HPDE6-E6E7 (cell line): Measurements from ENCODE around the gene KRTAP10-3.

Source experiments
- DNase-seq: peaks from one replicate; pipeline ENCODE4 v3.0.0; 2011; ENCODE audit warnings: missing footprints; ENCODE audit errors: extremely low spot score

The KRTAP10-3 gene

DNA sequence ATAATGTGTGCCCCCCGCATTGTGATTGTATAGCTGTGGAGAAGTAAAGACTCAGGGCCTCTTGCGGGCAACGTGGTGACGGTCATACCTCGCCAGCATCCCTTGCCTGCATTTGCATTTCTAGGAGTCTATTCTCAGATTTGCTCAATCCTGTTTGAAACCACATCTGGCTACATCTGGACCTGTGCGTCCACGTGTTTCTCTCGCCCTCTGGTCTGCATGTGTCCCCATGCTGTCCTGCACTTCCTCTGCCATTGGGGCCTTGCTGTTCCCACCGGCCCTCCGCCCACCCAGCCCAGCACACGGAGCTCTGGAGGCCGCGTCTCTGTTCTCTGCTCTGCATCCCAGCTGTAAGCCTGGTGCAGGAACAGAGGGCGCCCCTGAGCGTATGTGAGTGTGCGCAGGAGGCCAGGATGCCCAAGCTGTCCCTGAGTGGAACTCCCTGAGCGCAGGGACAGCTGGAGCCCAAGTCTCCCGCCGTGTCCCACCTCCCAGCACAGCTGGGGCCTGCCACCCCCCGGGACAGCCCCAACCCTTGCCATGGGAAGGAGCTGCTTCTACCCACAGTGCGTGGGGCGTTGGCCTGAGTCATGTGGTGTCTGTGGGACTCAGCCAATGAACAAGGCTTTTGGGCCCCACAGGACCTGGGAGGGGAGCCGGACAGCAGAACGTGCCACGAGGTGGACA, 8.9 kb downstream of the KRTAP10-3 start:
- DNase-seq: no peak

DNA sequence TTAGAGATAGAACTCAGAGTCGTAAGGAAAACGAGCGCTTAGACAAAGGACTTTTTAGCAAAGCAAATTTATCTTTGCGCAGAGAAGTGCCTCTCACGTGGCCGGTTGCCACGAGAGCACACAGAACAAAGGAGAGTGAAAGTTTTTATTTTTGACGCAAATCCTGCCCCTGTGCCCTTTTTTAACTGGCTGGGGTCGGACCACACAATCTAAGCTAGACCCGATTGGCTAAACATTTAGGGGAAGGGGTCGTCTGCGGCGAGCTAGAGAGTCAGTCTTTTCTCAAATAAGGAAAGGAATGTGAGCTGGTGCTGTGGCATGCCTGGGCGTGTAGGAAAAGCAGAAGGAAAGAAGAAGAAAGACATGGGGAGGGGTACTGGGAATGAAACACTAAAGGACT, 9.7 kb downstream of the KRTAP10-3 start:
- no peak for DNase-seq

DNA sequence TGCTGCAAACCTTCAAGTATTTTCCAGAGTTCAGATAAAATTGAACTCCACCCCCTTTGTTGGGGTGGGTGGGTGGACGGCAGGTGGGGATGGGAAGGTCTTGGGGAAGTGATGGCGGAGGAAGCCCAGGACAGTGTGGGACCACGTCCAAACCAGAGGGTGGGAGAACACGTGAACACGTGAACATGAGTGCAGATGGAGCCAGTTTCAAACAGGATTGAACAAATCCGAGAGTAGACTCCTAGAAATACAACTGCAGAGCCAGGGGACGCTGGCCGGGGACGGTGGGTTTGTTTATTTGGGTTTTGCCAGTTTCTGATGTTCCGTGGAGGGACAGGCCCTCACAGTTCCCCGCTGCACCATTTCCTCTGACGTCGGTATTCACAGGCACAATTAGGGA, 10.2 kb downstream of the KRTAP10-3 start:
- DNase-seq: no peak

DNA sequence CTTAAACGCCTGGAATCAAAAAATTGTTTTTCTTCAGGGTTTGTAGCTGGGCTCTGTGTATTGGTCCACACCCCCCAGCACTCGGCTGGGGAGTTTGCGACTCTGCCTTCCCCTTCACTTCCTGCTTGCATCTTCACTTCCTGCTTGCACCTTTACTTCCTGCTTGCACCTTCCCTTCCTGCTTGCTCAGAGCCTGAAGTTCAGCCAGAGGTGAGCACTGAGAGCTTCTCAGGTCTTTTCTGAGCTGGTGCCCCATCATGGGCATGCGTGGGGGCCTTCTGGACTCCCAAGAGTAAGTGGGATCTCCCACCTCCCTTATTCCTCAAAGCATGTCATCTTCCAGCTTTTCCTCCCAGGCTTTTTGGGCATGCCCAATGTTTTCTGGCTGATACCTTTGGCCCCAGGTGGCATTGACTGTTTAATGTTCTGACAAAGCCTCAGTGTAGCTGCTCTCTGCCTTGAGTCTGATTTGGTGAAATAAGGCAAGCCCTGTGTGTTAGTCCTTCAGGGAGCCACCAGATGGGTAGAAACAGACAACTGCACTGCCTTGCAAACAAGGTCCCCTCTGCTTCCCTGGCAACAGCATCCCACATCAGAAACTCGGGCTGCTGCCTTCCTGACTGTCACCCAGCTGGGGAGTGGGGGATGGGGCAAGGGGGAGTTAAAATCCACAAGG, 10.8 kb downstream of the KRTAP10-3 start:
- DNase-seq: no peak

DNA sequence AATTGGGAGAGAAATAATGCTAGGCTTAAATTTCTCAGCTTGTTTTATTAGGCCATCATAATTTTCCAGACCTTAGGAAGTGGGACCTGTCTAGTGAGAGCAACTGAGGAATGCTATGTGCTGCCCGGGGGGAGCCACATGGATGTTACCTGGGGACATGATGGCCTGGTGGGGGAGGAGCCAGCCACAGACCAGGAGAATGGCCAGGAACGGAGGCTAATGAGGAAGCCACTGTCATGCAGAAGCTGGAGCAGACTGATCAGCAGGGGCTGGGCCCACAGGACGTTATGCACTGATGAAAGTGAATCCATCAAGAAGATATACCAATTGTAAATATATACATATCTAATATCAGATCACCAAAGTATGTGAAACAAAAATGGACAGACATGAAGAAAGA, 14.0 kb downstream of the KRTAP10-3 start:
- no peak for DNase-seq

DNA sequence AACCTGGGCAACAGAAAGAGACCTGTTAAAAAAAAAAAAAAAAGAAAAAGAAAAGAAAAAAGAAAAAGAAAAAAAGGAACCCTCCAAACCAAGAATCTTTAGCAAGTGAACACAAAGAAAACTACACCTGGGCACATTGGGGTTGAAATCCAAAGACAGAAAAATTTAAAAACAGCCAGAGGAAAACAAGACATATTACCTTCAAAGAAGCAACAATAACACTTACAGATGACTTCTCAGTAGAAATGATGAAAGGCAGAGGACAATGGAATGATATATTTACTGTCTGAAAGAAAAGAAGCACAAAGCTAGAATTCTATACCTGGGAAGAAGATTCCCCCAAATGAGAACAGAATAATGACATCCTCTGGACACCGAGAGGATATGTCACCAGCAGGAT, 15.9 kb downstream of the KRTAP10-3 start:
- no peak for DNase-seq

DNA sequence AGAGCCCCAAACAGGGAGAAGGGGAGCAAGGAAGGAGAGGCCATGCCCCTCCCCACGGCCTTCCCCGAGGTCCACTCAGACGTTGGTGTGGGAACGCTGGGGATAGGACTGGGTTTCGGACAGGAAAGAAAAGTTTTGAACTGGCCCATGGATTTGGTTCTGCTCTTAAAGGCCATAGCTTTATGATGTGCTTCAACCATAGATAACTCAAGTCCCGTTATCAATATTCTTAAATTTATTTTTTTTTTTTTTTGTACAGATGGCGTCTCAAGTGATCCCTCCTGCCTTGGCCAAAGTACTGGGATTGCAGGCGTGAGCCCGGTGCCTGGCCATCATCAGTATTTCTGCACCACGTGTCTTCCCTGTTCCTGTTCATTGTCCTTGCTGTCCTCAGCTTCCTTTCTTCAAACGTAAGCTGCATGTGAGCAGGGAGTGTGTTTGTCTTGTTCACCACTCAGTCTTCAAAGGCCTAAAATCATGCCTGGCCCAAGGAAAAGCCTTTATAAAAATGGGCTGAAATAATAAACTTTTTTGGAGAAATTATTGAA, 17.8 kb downstream of the KRTAP10-3 start:
- no peak for DNase-seq

DNA sequence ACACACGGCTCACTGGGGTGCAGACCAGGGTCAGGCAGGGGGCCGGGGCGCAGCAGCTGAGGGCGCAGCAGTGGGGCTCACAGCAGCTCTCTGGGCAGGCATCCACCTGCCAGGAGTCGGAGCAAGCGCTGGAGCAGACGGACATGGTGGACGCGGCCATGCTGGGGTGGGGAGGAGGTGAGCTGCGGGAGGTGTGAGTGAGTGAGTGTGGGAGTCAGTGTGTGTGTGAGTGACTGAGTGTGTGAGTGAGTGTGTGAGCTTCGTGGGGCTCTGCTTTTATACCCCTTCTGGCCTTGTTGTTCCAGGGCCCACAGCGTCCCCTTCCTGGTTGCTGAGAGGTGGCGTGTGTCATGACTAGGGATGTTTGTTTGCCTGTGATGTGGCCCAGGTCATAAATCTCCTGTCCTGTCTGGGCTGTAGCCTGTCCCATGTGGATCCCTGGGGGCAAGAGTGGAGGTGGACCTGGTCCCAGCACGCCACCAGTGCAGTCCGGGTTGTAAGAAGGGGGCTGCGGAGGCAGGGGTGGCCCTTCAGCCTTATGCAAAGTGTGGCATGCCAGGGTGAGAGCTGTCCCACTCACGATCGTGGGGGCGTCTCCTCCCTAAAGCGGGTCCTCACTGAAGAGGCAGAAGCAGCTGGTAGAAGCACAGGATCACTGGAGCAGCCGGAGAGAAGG, 18.5 kb downstream of the KRTAP10-3 start, which contains the start of gene KRTAP10-1:
Gene KRTAP10-1 (minus strand): TSS at position 205 of the 676 bp plus-strand sequence. CDS start 45 bp downstream, at position 160.
- no peak for DNase-seq

DNA sequence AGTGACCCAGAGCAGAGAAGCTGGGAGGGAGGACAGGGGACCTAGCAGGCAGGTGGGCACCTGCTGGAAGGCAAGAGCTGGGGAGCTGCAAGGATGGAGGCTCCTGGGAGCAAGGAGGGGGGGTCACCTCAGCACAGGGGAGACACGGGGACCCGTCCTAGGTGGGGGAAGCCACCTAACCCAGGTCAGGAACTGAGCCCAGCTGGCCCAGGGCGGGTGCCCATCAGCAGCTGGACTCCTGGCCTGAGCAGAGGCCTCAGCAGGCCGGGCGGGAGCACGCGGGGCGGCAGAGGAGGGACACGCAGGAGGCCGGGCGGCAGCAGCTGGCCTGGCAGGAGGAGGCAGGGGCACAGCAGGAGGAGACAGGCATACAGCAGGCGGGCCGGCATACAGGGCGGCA, 19.5 kb downstream of the KRTAP10-3 start:
- no peak for DNase-seq

DNA sequence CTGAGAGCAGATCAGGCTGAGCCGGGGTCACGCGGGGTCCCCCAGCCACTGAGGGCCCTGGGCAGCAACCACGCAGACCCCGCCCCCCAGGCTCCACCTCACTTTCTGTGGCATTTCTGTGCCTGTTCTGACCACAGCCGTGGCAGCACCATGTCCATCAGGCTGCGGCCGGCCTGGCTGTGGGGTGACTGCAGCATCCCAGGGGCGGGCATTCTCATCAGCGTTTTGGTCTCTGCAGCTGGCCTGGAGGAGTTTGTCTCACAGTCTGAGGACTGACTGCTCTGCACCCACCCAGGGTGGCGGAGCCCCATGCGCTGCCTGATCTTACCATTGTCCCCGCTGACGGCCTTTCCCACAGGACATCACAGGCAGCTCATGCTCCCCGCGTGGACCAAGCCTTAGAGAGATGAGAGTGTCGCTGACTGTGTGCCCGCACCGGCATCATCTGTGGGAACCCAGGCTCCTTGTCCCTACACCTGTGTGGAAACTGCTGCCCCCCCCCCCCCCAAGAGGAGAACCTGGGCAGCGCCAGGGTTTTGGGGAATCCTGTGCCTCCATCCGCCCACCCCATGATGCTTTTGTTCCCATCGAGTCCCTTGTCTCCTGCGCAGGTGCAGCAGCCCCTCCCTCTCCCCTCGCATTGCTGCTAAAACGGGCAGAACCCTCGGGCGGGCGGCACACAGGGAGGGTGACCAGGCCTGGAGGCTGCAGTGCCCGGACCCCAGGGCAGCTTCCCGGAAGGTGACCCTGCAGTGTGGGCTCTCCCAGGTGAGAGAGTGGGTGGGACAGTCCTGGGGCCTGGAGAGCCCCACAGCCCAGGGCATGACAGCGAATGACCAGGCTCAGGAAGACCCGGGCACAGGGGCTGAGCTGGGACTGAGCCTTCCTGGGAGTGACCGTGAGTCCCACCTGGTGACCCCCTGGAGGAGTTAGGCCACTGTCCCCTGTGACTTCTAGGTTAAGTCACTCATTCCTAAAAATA, 20.4 kb downstream of the KRTAP10-3 start:
- no peak for DNase-seq

DNA sequence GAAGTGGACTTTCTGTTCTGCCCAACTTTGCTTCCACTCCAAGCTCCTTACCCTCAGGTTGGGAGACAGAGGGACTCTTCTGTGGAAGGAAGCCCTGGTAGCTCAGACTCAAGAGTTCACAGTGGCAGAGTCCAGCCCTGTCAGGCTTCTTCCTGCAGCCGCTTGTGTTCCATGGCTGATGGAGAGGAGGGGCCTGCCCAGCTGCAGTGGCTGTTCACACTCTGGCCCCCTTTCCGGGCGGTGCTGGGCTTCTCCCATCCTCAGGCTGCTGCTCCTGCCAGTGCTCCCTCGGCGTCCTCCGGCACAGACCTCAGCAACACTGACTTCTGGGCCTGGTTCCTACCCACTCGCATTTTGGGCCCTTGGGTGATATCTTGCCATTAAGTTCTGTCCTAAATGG, 22.6 kb downstream of the KRTAP10-3 start:
- DNase-seq: no peak

DNA sequence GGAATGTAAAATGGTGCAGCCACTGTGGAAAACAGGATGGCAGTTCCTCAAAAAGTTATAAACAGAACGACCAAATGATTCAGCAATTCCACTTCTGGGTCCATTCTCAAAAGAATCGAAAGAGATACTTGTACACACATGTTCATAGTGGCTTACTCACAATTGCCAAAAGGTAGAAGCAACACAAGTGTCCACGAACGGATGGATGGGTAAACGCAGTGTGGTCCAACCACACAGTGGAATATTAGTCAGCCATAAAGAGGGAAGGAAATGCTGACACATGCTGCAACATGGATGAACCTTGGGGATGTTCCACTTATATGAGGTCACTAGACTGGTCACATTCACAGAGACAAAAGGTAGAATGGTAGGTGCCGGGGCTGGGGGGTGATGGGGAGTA, 23.9 kb downstream of the KRTAP10-3 start:
- no peak for DNase-seq

DNA sequence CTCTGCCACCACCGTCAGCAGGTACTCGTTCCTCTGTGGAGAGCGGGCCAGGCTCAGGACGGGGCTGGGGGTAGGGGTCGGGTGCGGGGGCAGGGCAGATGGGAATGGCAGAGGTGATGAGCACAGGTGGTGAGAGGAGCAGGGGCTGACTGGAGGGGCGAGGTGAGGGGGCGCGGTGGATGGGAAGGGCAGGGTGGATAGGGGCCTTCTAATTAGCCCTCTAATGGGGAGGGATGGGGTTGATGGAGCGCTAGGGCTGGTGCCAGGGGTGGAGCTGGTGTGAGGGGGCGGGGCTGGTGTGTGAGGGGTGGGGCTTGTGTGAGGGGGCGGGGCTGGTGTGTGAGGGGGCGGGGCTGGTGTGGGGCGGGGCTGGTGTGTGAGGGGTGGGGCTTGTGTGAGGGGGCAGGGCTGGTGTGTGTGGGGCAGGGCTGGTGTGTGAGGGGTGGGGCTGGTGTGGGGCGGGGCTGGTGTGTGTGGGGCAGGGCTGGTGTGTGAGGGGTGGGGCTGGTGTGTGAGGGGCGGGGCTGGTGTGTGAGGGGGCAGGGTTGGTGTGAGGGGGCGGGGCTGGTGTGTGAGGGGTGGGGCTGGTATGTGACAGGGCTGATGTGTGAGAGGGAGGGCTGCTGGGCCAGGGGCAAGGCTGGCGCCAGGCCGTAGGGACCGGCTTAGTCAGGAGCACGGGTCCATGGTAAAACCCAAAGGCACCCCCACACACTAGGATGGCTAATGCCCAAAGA, 24.5 kb downstream of the KRTAP10-3 start:
- DNase-seq: no peak

DNA sequence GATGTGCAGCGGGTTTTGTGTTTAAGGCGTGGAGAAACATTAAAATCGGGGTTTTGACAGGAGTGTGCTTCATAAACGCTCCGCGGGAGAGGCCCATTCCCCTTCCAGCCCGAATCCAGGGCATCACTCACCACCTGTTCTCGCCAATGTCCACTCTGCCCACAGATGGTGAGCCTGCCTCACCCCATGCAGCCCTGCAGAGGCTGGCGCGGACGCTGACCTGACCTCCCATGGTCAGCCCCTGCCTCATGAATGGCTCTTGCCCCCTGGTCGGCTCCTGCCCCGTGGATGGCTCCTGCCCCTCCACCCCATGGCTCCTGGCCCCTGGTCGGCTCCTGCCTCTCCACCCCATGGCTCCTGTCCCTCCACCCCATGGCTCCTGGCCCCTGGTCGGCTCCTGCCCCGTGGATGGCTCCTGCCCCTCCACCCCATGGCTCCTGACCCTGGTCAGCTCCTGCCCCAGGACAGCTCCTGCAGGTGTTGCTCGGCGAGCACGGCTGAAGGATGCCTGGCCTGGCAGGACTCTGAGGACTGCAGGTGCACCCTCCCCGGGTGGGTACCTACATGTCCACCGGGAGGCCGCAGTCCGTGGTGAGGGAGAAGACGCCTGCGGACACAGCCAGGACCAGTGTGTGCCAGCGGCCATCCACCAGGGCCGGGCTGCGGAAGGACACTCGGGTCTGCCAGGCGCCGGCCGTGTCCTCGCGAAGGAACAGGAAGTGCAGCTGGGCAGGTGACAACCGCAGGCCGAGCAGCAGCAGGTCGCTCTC, 25.3 kb downstream of the KRTAP10-3 start:
- no peak for DNase-seq

DNA sequence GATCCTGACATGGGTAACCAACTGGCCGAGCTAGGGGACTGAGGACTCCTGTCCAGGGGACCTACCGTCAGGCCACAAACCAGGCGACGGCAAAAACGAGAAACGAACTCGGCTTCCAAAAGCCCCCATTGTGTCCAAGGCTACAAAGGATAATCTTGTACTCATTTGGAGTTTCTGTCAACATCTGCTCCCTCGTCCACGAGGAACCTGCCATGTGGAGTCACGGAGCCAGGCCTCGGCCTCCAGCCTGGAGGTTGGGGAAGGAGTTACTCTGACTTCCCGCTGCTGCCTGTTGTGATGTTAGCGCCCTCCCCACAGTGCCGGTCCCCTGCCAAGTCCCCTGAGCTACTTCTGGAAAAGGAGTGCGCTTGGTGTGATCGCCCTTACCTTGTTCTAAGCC, 25.9 kb downstream of the KRTAP10-3 start:
- no peak for DNase-seq

DNA sequence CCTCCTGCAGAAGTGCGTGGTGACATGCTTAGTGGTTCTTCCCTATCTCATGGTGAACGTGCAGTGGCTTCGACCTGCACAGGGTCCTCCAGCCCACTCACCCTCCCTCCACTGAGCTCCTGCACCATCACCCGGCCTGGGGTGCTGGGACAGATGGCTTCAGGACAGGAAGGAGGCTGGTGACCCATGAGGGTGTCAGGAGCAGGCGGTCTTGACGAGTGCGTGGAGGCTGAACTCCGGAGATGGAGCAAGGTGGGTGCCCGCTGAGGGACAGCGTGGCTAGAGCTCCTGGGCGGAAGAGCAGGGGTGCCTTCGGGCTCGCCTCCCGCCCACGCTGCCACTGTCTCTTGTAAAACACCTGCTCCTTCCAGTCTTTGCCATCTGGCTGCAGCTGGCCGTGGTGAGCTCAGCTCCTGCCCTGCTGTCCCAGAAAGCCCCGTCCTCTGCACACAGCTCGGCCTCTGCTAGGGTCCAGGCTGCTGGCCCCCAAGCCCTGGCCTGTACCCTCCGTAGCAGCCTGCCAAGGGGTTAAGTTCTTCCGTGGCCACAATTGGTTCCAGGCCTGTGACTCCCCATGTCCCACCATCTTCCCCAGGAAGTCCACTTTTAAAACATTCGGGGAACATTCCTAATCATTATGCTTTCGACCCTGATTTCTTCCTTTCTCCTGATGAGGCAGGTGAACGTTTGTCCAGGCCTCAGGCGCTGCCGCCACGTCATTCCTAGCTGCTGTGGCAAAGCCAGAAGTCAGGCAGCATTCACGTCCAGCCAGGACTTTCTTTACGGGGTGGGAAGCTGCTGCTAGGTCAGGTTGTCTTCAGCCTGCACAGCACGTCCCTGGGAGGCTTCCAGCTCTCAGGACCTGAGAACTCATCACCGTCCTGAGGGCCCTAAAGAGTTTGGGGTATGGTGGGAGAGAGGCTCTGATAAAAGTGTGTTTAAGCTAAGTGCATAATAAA, 26.7 kb downstream of the KRTAP10-3 start:
- DNase-seq: no peak

DNA sequence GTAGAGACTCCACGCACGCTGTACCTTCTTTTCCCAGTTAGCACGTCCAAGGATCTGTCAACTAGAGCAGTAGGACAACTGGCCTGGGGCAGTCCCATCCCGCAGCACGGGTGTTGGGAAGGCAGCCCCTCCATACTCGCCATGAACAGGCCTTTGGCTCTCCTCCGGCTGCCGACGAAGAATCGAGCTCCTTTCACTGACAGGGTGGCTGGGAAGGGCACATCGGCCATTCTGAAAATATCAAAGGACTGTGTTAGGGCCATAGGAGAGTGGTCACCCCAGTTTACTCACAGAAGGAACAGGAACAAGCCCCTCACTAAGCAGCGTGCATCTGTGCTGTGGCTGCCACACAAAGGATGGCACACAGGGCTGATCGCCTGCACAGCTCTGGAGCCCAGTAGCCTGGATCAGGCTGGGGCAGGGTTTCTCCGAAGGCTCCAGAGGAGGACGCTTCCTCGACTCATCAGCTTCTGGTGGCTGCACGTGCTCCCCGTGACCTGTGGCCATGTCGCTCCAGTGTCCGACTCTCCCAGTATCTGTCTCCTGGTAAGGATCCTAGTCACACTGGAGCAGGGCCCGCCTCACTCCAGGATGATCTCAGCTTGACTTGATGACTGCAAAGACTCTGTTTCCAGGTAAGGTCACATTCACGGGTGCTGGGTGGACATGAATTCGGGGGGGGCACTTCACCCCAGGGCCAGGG, 27.5 kb downstream of the KRTAP10-3 start:
- DNase-seq: no peak

DNA sequence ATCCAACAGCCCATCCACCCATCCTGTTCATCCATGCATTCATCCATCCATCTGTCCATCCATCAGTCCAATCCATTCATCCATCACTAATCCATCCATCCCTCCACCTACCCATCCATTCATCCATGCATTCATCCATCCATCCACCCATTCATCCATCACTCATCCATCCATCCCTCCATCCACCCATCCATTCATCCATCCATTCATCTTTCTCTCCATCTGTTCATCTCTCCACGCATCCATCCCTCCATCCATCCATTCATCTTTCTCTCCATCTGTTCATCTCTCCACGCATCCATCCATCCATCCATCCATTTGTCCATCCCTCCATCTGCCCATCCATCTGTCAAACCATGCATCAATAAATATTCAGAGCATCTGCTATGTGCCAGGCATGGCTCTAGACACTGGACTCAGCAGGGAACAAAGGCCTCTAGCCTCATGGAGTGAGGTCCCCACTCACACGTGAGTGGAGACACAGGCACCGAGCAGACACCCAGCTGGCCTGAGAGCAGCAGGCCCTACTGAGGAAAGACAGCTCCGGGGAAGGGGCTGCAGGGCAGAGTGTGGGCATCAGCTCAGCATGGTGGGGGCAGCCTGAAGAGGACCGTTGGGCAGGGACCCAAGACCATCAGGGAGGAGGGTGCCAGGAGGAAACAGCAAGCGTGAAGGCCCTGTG, 28.2 kb downstream of the KRTAP10-3 start:
- no peak for DNase-seq
